ENCODE results near the gene BCL2. TPM values are rescaled to one million over a fixed set of nuclear protein-coding genes. Genes with fewer than 3 reads are reported as not detected.

BCL2 gene
- total RNA-seq, 1 experiment from 2014 or later, result 2.5 TPM

GRCh38 chr18:63286926-63287325 lies 32.6 kb downstream of the BCL2 start:
- RAD21 ChIA-PET (ENCODE audit: low non-redundant PET in 1 of 2, low total read pairs in 2 of 2, uncharacterized antibody in 2 of 2, unreplicated experiment in 2 of 2), result no interaction called here
- TF ChIP-seq RAD21 (IDR thresholded peaks at IDR 0.05; ENCODE audit: low read depth), result no peak
- TF ChIP-seq, protein P1, sequence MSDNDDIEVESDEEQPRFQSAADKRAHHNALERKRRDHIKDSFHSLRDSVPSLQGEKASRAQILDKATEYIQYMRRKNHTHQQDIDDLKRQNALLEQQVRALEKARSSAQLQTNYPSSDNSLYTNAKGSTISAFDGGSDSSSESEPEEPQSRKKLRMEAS (IDR thresholded peaks at IDR 0.05), result no peak
- TF ChIP-seq SP1 (IDR thresholded peaks at IDR 0.05; ENCODE audit: low read depth), result no peak
- TF ChIP-seq POLR2A (IDR thresholded peaks at IDR 0.05; ENCODE audit: borderline replicate concordance, extremely low read depth, insufficient read depth, insufficient read length), result no peak
- TF ChIP-seq ELF1 (IDR thresholded peaks at IDR 0.05; ENCODE audit: borderline replicate concordance, low read depth), result no peak
- POLR2A ChIA-PET, result no interaction called here
- Histone ChIP-seq H3K4me3 (replicated peaks in 1 of 2; ENCODE audit: low read depth in 1 of 2, low read length in 2 of 2) (no peak overlapping the region), H3K9me3 (ENCODE audit: control insufficient read depth in 1 of 2, insufficient read depth in 1 of 2, low read depth in 1 of 2, low read length in 2 of 2) (no peaks in the 10 kb centered on the region), H3K4me2 (ENCODE audit: low read length) (no peak overlapping the region), H3K36me3 (ENCODE audit: control insufficient read depth in 1 of 2, insufficient read depth in 2 of 2, low read length in 2 of 2) (no peaks in the 10 kb centered on the region), H3K27ac (ENCODE audit: low read depth, low read length) (no peak overlapping the region), H3K9me2 (ENCODE audit: insufficient read depth) (no peaks in the 10 kb centered on the region), H3K4me1 (ENCODE audit: control insufficient read depth in 1 of 2, insufficient read depth in 2 of 2, low read length in 2 of 2) (no peaks in the 10 kb centered on the region), H3K27me3 (ENCODE audit: insufficient read depth, low read length) (peaks cover 14% of the 10 kb centered on the region; the same call in 1 of the 2 replicates), H3K79me2 (ENCODE audit: insufficient read depth, low read length) (no peaks in the 10 kb centered on the region), H3K9ac (ENCODE audit: low read length) (no peak overlapping the region), H4K20me1 (ENCODE audit: insufficient read depth) (no peaks in the 10 kb centered on the region), H2AFZ (ENCODE audit: low read depth, low read length, poor library complexity, severe bottlenecking) (no peak overlapping the region)
- DNase-seq (ENCODE audit: low read depth, low spot score) (no peak), ATAC-seq (no peak)
- CTCF ChIA-PET, result no interaction called here
- intact Hi-C loops (cut with micrococcal nuclease), result no loop called here
- BruUV-seq (replicated peaks), result no TSS peak

GRCh38 chr18:63284827-63285733 lies 34.5 kb downstream of the BCL2 start:
- H3K4me2 ChIP-seq (ENCODE audit: low read length), result no peak overlapping the region
- ATAC-seq (no peak), DNase-seq (ENCODE audit: low read depth, low spot score) (no peak)
- no peaks in the 10 kb centered on the region for H3K79me2 ChIP-seq (ENCODE audit: insufficient read depth, low read length)
- ChIA-PET CTCF (no interaction called here), POLR2A (no interaction called here), RAD21 (ENCODE audit: low non-redundant PET in 1 of 2, low total read pairs in 2 of 2, uncharacterized antibody in 2 of 2, unreplicated experiment in 2 of 2) (no interaction called here)
- no peaks in the 10 kb centered on the region for H3K36me3 ChIP-seq (ENCODE audit: control insufficient read depth in 1 of 2, insufficient read depth in 2 of 2, low read length in 2 of 2)
- intact Hi-C loops (cut with micrococcal nuclease), result no loop called here
- no peaks in the 10 kb centered on the region for H3K9me2 ChIP-seq (ENCODE audit: insufficient read depth)
- H4K20me1 ChIP-seq (ENCODE audit: insufficient read depth), result no peaks in the 10 kb centered on the region
- no peak overlapping the region for H3K9ac ChIP-seq (ENCODE audit: low read length)
- BruUV-seq (replicated peaks), result no TSS peak
- no peaks in the 10 kb centered on the region for H3K4me1 ChIP-seq (ENCODE audit: control insufficient read depth in 1 of 2, insufficient read depth in 2 of 2, low read length in 2 of 2)
- peaks cover 14% of the 10 kb centered on the region; the same call in 1 of the 2 replicates for H3K27me3 ChIP-seq (ENCODE audit: insufficient read depth, low read length)
- no peaks in the 10 kb centered on the region for H3K9me3 ChIP-seq (ENCODE audit: control insufficient read depth in 1 of 2, insufficient read depth in 1 of 2, low read depth in 1 of 2, low read length in 2 of 2)
- no peak overlapping the region for H2AFZ ChIP-seq (ENCODE audit: low read depth, low read length, poor library complexity, severe bottlenecking)
- no peak overlapping the region for H3K4me3 ChIP-seq (replicated peaks in 1 of 2; ENCODE audit: low read depth in 1 of 2, low read length in 2 of 2)
- H3K27ac ChIP-seq (ENCODE audit: low read depth, low read length), result no peak overlapping the region
- TF ChIP-seq POLR2A (IDR thresholded peaks at IDR 0.05; ENCODE audit: borderline replicate concordance, extremely low read depth, insufficient read depth, insufficient read length) (no peak), FOSL1 (IDR thresholded peaks at IDR 0.05; ENCODE audit: low read depth) (no peak), CEBPB (IDR thresholded peaks at IDR 0.05; ENCODE audit: low read depth) (no peak), CBX3 (IDR thresholded peaks at IDR 0.05; ENCODE audit: low read depth) (no peak), ELF1 (IDR thresholded peaks at IDR 0.05; ENCODE audit: borderline replicate concordance, low read depth) (no peak), YY1 (IDR thresholded peaks at IDR 0.05; ENCODE audit: extremely low read depth, insufficient replicate concordance, low read depth, low read length) (no peak), POLR2AphosphoS5 (IDR thresholded peaks at IDR 0.05; ENCODE audit: low read depth, low read length) (no peak)
- TF ChIP-seq, protein P2, sequence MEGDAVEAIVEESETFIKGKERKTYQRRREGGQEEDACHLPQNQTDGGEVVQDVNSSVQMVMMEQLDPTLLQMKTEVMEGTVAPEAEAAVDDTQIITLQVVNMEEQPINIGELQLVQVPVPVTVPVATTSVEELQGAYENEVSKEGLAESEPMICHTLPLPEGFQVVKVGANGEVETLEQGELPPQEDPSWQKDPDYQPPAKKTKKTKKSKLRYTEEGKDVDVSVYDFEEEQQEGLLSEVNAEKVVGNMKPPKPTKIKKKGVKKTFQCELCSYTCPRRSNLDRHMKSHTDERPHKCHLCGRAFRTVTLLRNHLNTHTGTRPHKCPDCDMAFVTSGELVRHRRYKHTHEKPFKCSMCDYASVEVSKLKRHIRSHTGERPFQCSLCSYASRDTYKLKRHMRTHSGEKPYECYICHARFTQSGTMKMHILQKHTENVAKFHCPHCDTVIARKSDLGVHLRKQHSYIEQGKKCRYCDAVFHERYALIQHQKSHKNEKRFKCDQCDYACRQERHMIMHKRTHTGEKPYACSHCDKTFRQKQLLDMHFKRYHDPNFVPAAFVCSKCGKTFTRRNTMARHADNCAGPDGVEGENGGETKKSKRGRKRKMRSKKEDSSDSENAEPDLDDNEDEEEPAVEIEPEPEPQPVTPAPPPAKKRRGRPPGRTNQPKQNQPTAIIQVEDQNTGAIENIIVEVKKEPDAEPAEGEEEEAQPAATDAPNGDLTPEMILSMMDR (IDR thresholded peaks at IDR 0.05 in 2 of 3, conservative IDR thresholded peaks at IDR 0.05 in 1 of 3; ENCODE audit: borderline replicate concordance in 1 of 3, insufficient read depth in 1 of 3, low read depth in 2 of 3, low read length in 2 of 3), result no peak
- TF ChIP-seq, protein P3, sequence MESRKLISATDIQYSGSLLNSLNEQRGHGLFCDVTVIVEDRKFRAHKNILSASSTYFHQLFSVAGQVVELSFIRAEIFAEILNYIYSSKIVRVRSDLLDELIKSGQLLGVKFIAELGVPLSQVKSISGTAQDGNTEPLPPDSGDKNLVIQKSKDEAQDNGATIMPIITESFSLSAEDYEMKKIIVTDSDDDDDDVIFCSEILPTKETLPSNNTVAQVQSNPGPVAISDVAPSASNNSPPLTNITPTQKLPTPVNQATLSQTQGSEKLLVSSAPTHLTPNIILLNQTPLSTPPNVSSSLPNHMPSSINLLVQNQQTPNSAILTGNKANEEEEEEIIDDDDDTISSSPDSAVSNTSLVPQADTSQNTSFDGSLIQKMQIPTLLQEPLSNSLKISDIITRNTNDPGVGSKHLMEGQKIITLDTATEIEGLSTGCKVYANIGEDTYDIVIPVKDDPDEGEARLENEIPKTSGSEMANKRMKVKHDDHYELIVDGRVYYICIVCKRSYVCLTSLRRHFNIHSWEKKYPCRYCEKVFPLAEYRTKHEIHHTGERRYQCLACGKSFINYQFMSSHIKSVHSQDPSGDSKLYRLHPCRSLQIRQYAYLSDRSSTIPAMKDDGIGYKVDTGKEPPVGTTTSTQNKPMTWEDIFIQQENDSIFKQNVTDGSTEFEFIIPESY (IDR thresholded peaks at IDR 0.05; ENCODE audit: extremely low read depth, insufficient replicate concordance, low read length), result no peak
